Natural killer cell (primary cell): ENCODE results near the gene FBXL17. TPM values are rescaled to one million over a fixed set of nuclear protein-coding genes. Genes with fewer than 3 reads are reported as not detected.

Source experiments
- ATAC-seq, 3 donors: fragments of 150-1000 bp in 2 of 3; fragments of 200-7000 bp in 1 of 3; cut with Tn5 transposase; 1 replicate in 1 of 3; 2 replicates in 2 of 3; pipeline ENCODE4 v1.10.0; 2021; ENCODE audit warnings: mild to moderate bottlenecking in 2 of 3, moderate library complexity in 2 of 3
- DNase-seq, 2 donors: peaks; one replicate each; pipeline versions ENCODE4 v3.0.0 to v3.0.0-alpha.2; 2013 to 2021; ENCODE audit warnings: mixed read lengths in 1 of 2
- H3K27ac ChIP-seq: one replicate; pipeline ENCODE4 v1.5.1; 2013; ENCODE audit warnings: mild to moderate bottlenecking, low read length
- H3K27me3 ChIP-seq: one replicate; pipeline ENCODE4 v1.6.1; 2013; ENCODE audit warnings: low read length; ENCODE audit not compliant: control insufficient read depth, insufficient read depth
- H3K36me3 ChIP-seq: one replicate; pipeline ENCODE4 v1.6.1; 2013; ENCODE audit warnings: low read length; ENCODE audit not compliant: control insufficient read depth, insufficient read depth
- H3K4me1 ChIP-seq: one replicate; pipeline ENCODE4 v1.6.1; 2013; ENCODE audit warnings: low read length; ENCODE audit not compliant: control insufficient read depth, insufficient read depth
- H3K4me3 ChIP-seq: one replicate; pipeline ENCODE4 v1.5.1; 2013; ENCODE audit warnings: low read length
- H3K9me3 ChIP-seq: one replicate; pipeline ENCODE4 v1.6.1; 2013; ENCODE audit warnings: low read length; ENCODE audit not compliant: control insufficient read depth, insufficient read depth
- H3K27ac Mint-ChIP-seq, 2 donors: one replicate each; pipeline ENCODE4 v1.8.0; 2022; ENCODE audit warnings: mild to moderate bottlenecking in 2 of 2, mixed read lengths in 2 of 2, moderate library complexity in 1 of 2
- H3K27me3 Mint-ChIP-seq, 2 donors: one replicate each; pipeline ENCODE4 v1.8.0; 2022; ENCODE audit warnings: low read depth in 2 of 2, mixed read lengths in 2 of 2
- H3K36me3 Mint-ChIP-seq: one replicate; pipeline ENCODE4 v1.8.0; 2022; ENCODE audit warnings: mixed read lengths
- H3K4me1 Mint-ChIP-seq, 2 donors: one replicate each; pipeline ENCODE4 v1.8.0; 2022; ENCODE audit warnings: mixed read lengths in 2 of 2
- H3K4me3 Mint-ChIP-seq: one replicate; pipeline ENCODE4 v1.8.0; 2022; ENCODE audit warnings: mild to moderate bottlenecking, moderate library complexity, mixed read lengths
- H3K9me3 Mint-ChIP-seq, 2 donors: one replicate each; pipeline ENCODE4 v1.8.0; 2022; ENCODE audit warnings: mixed read lengths in 2 of 2
- CTCF ChIP-seq: fragments of 200-600 bp; IDR thresholded peaks from one replicate; pipeline ENCODE4 v1.8.0; 2022; ENCODE audit warnings: antibody characterized with exemption
- WGBS: methylation state at CpG from one replicate; pipeline ENCODE4 v1.1.7; 2013; ENCODE audit warnings: missing lambda C conversion rate; ENCODE audit not compliant: insufficient coverage; 5-methylcytosine and 5-hydroxymethylcytosine counted together
- intact Hi-C: fragments of 100-400 bp; cut with micrococcal nuclease; formaldehyde crosslinking; loops from one replicate; pipeline ENCODE4 v1.14.2; 2022
- total RNA-seq, 4 donors: library from RNA; stranded (reverse); fragments of 120-200 nt in 1 of 4; gene quantifications; one replicate each; pipeline versions ENCODE4 v1.2.3 to v1.2.4, GENCODE V29; 2013 to 2022

Gene FBXL17
- total RNA-seq, 3 donors from 2014 or later (not counting 1 experiment from before 2014, with no cell fraction given), result 34.2 to 46.8 (median 34.9) TPM

GRCh38 chr5:107857785-107858184, 524.1 kb downstream of the FBXL17 start:
- no peak overlapping the region for H3K27ac ChIP-seq
- no peaks in the 10 kb centered on the region for H3K27me3 Mint-ChIP-seq
- ATAC-seq (no peak), DNase-seq (no peak)
- H3K36me3 Mint-ChIP-seq, result no peaks in the 10 kb centered on the region
- H3K36me3 ChIP-seq, result no peaks in the 10 kb centered on the region
- no peak overlapping the region for H3K27ac Mint-ChIP-seq
- no peaks in the 10 kb centered on the region for H3K9me3 ChIP-seq
- H3K4me1 Mint-ChIP-seq, result no peaks in the 10 kb centered on the region
- intact Hi-C loops, result no loop called here
- H3K4me3 ChIP-seq, result no peak overlapping the region
- no peaks in the 10 kb centered on the region for H3K9me3 Mint-ChIP-seq
- H3K4me3 Mint-ChIP-seq, result no peak overlapping the region
- no peaks in the 10 kb centered on the region for H3K27me3 ChIP-seq
- H3K4me1 ChIP-seq, result no peaks in the 10 kb centered on the region
- no peak for TF ChIP-seq CTCF
- WGBS, result 100% methylated on average over 2 of the region's 2 CpGs

- H3K27me3 Mint-ChIP-seq, result no peaks in the 10 kb centered on the region
- no peak overlapping the region for H3K27ac Mint-ChIP-seq
- H3K36me3 ChIP-seq, result no peaks in the 10 kb centered on the region
- intact Hi-C loops, result no loop called here
- no peaks in the 10 kb centered on the region for H3K9me3 Mint-ChIP-seq
- DNase-seq (no peak), ATAC-seq (no peak)
- no peaks in the 10 kb centered on the region for H3K9me3 ChIP-seq
- H3K4me1 ChIP-seq, result no peaks in the 10 kb centered on the region
- H3K4me3 ChIP-seq, result no peak overlapping the region
- WGBS, result 96% methylated on average over 2 of the region's 2 CpGs
- no peak for TF ChIP-seq CTCF
- no peak overlapping the region for H3K4me3 Mint-ChIP-seq
- H3K27me3 ChIP-seq, result no peaks in the 10 kb centered on the region
- no peaks in the 10 kb centered on the region for H3K4me1 Mint-ChIP-seq
- no peak overlapping the region for H3K27ac ChIP-seq
- H3K36me3 Mint-ChIP-seq, result no peaks in the 10 kb centered on the region
These were observed 526.7 kb downstream of the FBXL17 start for GRCh38 chr5:107855171-107855570.

GRCh38 chr5:107853696-107854095, 528.2 kb downstream of the FBXL17 start:
- intact Hi-C loops, result no loop called here
- Histone ChIP-seq H3K9me3 (no peaks in the 10 kb centered on the region), H3K4me3 (no peak overlapping the region), H3K4me1 (no peaks in the 10 kb centered on the region), H3K27ac (no peak overlapping the region), H3K36me3 (no peaks in the 10 kb centered on the region), H3K27me3 (no peaks in the 10 kb centered on the region)
- no peak for TF ChIP-seq CTCF
- Mint-ChIP-seq H3K27ac (no peak overlapping the region), H3K27me3 (no peaks in the 10 kb centered on the region), H3K36me3 (no peaks in the 10 kb centered on the region), H3K9me3 (no peaks in the 10 kb centered on the region), H3K4me1 (no peaks in the 10 kb centered on the region), H3K4me3 (no peak overlapping the region)
- ATAC-seq (no peak), DNase-seq (no peak)
- 82% methylated on average over 5 of the region's 6 CpGs for WGBS

- 87% methylated on average over 8 of the region's 8 CpGs for WGBS
- H3K4me3 ChIP-seq, result no peak overlapping the region
- Mint-ChIP-seq H3K27me3 (no peaks in the 10 kb centered on the region), H3K36me3 (no peaks in the 10 kb centered on the region), H3K4me3 (no peak overlapping the region), H3K27ac (no peak overlapping the region), H3K4me1 (no peaks in the 10 kb centered on the region), H3K9me3 (no peaks in the 10 kb centered on the region)
- ATAC-seq (no peak), DNase-seq (no peak)
- no peaks in the 10 kb centered on the region for H3K27me3 ChIP-seq
- no peak for TF ChIP-seq CTCF
- H3K4me1 ChIP-seq, result no peaks in the 10 kb centered on the region
- intact Hi-C loops, result no loop called here
- no peak overlapping the region for H3K27ac ChIP-seq
- H3K9me3 ChIP-seq, result no peaks in the 10 kb centered on the region
- H3K36me3 ChIP-seq, result no peaks in the 10 kb centered on the region
These were observed 528.9 kb downstream of the FBXL17 start for GRCh38 chr5:107853031-107853430.
